Keratinocyte (primary cell): Measurements from ENCODE around the gene NEGR1.

Experiments
- CTCF ChIP-seq, 3 experiments: IDR thresholded peaks in 1 of 3; conservative IDR thresholded peaks in 1 of 3; optimal IDR thresholded peaks in 1 of 3; 2 replicates in 2 of 3; 3 replicates in 1 of 3; pipeline versions ENCODE3 to v1.5.1; 2011; ENCODE audit warnings: low read length in 3 of 3, mild to moderate bottlenecking in 3 of 3, moderate library complexity in 2 of 3, control low read depth in 1 of 3, inconsistent platforms in 1 of 3; ENCODE audit not compliant: insufficient read depth in 2 of 3; ENCODE audit errors: extremely low read depth in 1 of 3
- EZH2 ChIP-seq: IDR thresholded peaks from one replicate; pipeline ENCODE4 v1.6.1; 2012; ENCODE audit warnings: inconsistent platforms, mild to moderate bottlenecking, low read length, moderate library complexity

- TF ChIP-seq CTCF (optimal IDR thresholded peaks at IDR 0.05 in 1 of 3, IDR thresholded peaks at IDR 0.05 in 1 of 3, conservative IDR thresholded peaks at IDR 0.05 in 1 of 3; ENCODE audit: extremely low read depth in 1 of 3, insufficient read depth in 2 of 3, low read length in 3 of 3) = no peak
- TF ChIP-seq EZH2 = no peak
These were observed 818.3 kb downstream of the NEGR1 start for GRCh38 chr1:71464016-71464415.
